IMR-90 (cell line): ENCODE measurements around the gene FNBP1L. TPM values are rescaled to one million over a fixed set of nuclear protein-coding genes. Genes with fewer than 3 reads are reported as not detected.

ENCODE experiments used
- ATAC-seq: fragments of 200-7000 bp; cut with Tn5 transposase; 2 replicates; pipeline ENCODE4 v1.9.1; 2020; ENCODE audit warnings: low read depth, mild to moderate bottlenecking, moderate library complexity
- BruUV-seq: library from RNA; stranded (reverse); fragments of 400-500 nt; replicated peaks from 2 replicates; lab custom pipeline; 2021; lab: Mats Ljungman, UMichigan
- CTCF ChIA-PET: fragments of 300-600 bp; formaldehyde crosslinking; extraction: SDS; loops from one replicate; lab custom pipeline; 2021; ENCODE audit warnings: antibody characterized with exemption; lab: Yijun Ruan, JAX
- POLR2A ChIA-PET: fragments of 300-600 bp; sonication (Branson Sonifier 250); formaldehyde crosslinking; loops from one replicate; lab custom pipeline; 2022; ENCODE audit warnings: antibody characterized with exemption; ENCODE audit not compliant: unreplicated experiment; lab: Charles Lee
- DNase-seq: peaks from one replicate; pipeline ENCODE4 v3.0.0; 2013
- H2AFZ ChIP-seq: replicated peaks from 2 replicates; pipeline ENCODE3; 2013; ENCODE audit warnings: low read length, mild to moderate bottlenecking; ENCODE audit not compliant: poor library complexity
- H2AK5ac ChIP-seq: 2 replicates; pipeline ENCODE4 v1.6.1; 2013; ENCODE audit warnings: low read depth, low read length, inconsistent platforms
- H2AK9ac ChIP-seq: replicated peaks from 2 replicates; pipeline ENCODE3; 2013; ENCODE audit warnings: mild to moderate bottlenecking, low read depth, low read length, moderate library complexity; ENCODE audit not compliant: poor library complexity
- H2BK120ac ChIP-seq: 2 replicates; pipeline ENCODE4 v1.6.1; 2013; ENCODE audit warnings: low read depth, low read length, inconsistent platforms
- H2BK15ac ChIP-seq: 3 replicates; pipeline ENCODE4 v1.6.1; 2013; ENCODE audit warnings: low read depth, low read length, inconsistent platforms
- H2BK20ac ChIP-seq: 2 replicates; pipeline ENCODE4 v1.6.1; 2013; ENCODE audit warnings: low read depth, mild to moderate bottlenecking, inconsistent platforms, low read length, moderate library complexity
- H2BK5ac ChIP-seq: 2 replicates; pipeline ENCODE4 v1.6.1; 2013; ENCODE audit warnings: mild to moderate bottlenecking, low read depth, low read length, inconsistent platforms; ENCODE audit not compliant: poor library complexity, severe bottlenecking
- H3K14ac ChIP-seq: replicated peaks from 2 replicates; pipeline ENCODE4 v1.6.1; 2013; ENCODE audit warnings: low read depth, low read length, inconsistent platforms
- H3K18ac ChIP-seq: 2 replicates; pipeline ENCODE4 v1.6.1; 2013; ENCODE audit warnings: low read depth, low read length, control low read depth
- H3K23ac ChIP-seq: 2 replicates; pipeline ENCODE4 v1.6.1; 2013; ENCODE audit warnings: low read depth, low read length, inconsistent platforms
- H3K27ac ChIP-seq: 2 replicates; pipeline ENCODE4 v1.5.1; 2013; ENCODE audit warnings: mild to moderate bottlenecking, control low read depth, low read length; ENCODE audit not compliant: insufficient read depth
- H3K27me3 ChIP-seq: 2 replicates; pipeline ENCODE4 v1.6.1; 2013; ENCODE audit warnings: low read length; ENCODE audit not compliant: control insufficient read depth, insufficient read depth
- H3K36me3 ChIP-seq: 2 replicates; pipeline ENCODE4 v1.6.1; 2013; ENCODE audit warnings: low read length, mixed read lengths; ENCODE audit not compliant: control insufficient read depth, insufficient read depth
- H3K4ac ChIP-seq: 2 replicates; pipeline ENCODE4 v1.6.1; 2013; ENCODE audit warnings: low read depth, low read length, inconsistent platforms
- H3K4me1 ChIP-seq: 2 replicates; pipeline ENCODE4 v1.6.1; 2013; ENCODE audit warnings: low read length, mixed read lengths; ENCODE audit not compliant: control insufficient read depth, insufficient read depth
- H3K4me2 ChIP-seq: 2 replicates; pipeline ENCODE4 v1.6.1; 2013; ENCODE audit warnings: low read depth, mild to moderate bottlenecking, control low read depth, low read length, moderate library complexity
- H3K4me3 ChIP-seq: 2 replicates; pipeline ENCODE4 v1.5.1; 2013; ENCODE audit warnings: low read depth, mild to moderate bottlenecking, control low read depth, low read length, moderate library complexity; ENCODE audit not compliant: insufficient read depth
- H3K56ac ChIP-seq: 2 replicates; pipeline ENCODE4 v1.6.1; 2013; ENCODE audit warnings: low read length, inconsistent platforms; ENCODE audit not compliant: insufficient read depth; ENCODE audit errors: extremely low read depth
- H3K79me1 ChIP-seq, 2 experiments: 2 replicates each; pipeline ENCODE4 v1.6.1; 2013; ENCODE audit warnings: low read length in 2 of 2, inconsistent platforms in 1 of 2, low read depth in 1 of 2
- H3K9ac ChIP-seq: 2 replicates; pipeline ENCODE4 v1.6.1; 2013; ENCODE audit warnings: low read depth, low read length, control low read depth
- H3K9me1 ChIP-seq: 2 replicates; pipeline ENCODE4 v1.6.1; 2013; ENCODE audit warnings: low read length, inconsistent platforms; ENCODE audit not compliant: insufficient read depth
- H3K9me3 ChIP-seq: 2 replicates; pipeline ENCODE4 v1.6.1; 2013; ENCODE audit warnings: low read length; ENCODE audit not compliant: control insufficient read depth, insufficient read depth
- H4K20me1 ChIP-seq: 2 replicates; pipeline ENCODE4 v1.6.1; 2013; ENCODE audit warnings: low read length, inconsistent platforms; ENCODE audit not compliant: insufficient read depth
- H4K5ac ChIP-seq: 2 replicates; pipeline ENCODE4 v1.6.1; 2013; ENCODE audit warnings: mild to moderate bottlenecking, low read depth, low read length, control low read depth
- H4K8ac ChIP-seq, 2 experiments: 2 replicates each; pipeline ENCODE4 v1.6.1; 2013; ENCODE audit warnings: low read depth in 2 of 2, low read length in 2 of 2, control low read depth in 1 of 2, inconsistent platforms in 1 of 2
- H4K91ac ChIP-seq: 2 replicates; pipeline ENCODE4 v1.6.1; 2013; ENCODE audit warnings: low read depth, low read length, inconsistent platforms; ENCODE audit not compliant: insufficient read depth
- BHLHE40 ChIP-seq: fragments of 150-350 bp; IDR thresholded peaks from 2 replicates; pipeline ENCODE4 v1.6.1; 2016; ENCODE audit warnings: mild to moderate bottlenecking, low read depth, low read length
- CEBPB ChIP-seq: IDR thresholded peaks from 2 replicates; pipeline ENCODE4 v1.6.1; 2012; ENCODE audit warnings: low read depth, low read length, improper control_type of control experiment
- CHD1 ChIP-seq: IDR thresholded peaks from 2 replicates; pipeline ENCODE4 v1.6.1; 2012; ENCODE audit warnings: low read depth, low read length, improper control_type of control experiment
- MAFK ChIP-seq: IDR thresholded peaks from 2 replicates; pipeline ENCODE4 v1.6.1; 2012; ENCODE audit warnings: low read depth, low read length, improper control_type of control experiment
- MAZ ChIP-seq: IDR thresholded peaks from 2 replicates; pipeline ENCODE4 v1.6.1; 2012; ENCODE audit warnings: low read depth, mild to moderate bottlenecking, low read length, improper control_type of control experiment, moderate library complexity, borderline replicate concordance
- MXI1 ChIP-seq: IDR thresholded peaks from 2 replicates; pipeline ENCODE4 v1.6.1; 2012; ENCODE audit warnings: low read depth, mild to moderate bottlenecking, low read length, moderate library complexity, borderline replicate concordance
- NFE2L2 ChIP-seq: fragments of 150-350 bp; IDR thresholded peaks from 2 replicates; pipeline ENCODE4 v1.6.1; 2016; ENCODE audit warnings: low read depth, mild to moderate bottlenecking, low read length
- RAD21 ChIP-seq: IDR thresholded peaks from 2 replicates; pipeline ENCODE4 v1.6.1; 2012; ENCODE audit warnings: low read length, improper control_type of control experiment
- RCOR1 ChIP-seq: IDR thresholded peaks from 2 replicates; pipeline ENCODE4 v1.6.1; 2012; ENCODE audit warnings: mild to moderate bottlenecking, low read length, improper control_type of control experiment; ENCODE audit not compliant: insufficient replicate concordance
- RFX5 ChIP-seq: IDR thresholded peaks from 2 replicates; pipeline ENCODE4 v1.8.0; 2012; ENCODE audit warnings: low read depth, mild to moderate bottlenecking, low read length, moderate library complexity
- WGBS, 2 experiments: methylation state at CpG; one replicate each; pipeline versions ENCODE4 v1.1.5 to v1.1.7; 2013; ENCODE audit warnings: missing lambda C conversion rate in 2 of 2; ENCODE audit not compliant: insufficient read length in 1 of 2; ENCODE audit errors: extremely low coverage in 2 of 2; 5-methylcytosine and 5-hydroxymethylcytosine counted together
- dilution Hi-C: fragments of 300-500 bp; cut with HindIII; formaldehyde crosslinking; loops from one replicate; pipeline ENCODE4 v1.14.3; 2018; ENCODE audit warnings: low sequenced_read_pairs; ENCODE audit not compliant: unreplicated experiment
- in situ Hi-C: fragments of 300-500 bp; cut with MboI; formaldehyde crosslinking; loops from 3 replicates; pipeline ENCODE4 v1.14.3; 2019; ENCODE audit warnings: low sequenced_read_pairs, inconsistent platforms, mixed read lengths
- intact Hi-C: fragments of 100-400 bp; cut with micrococcal nuclease; formaldehyde crosslinking; loops from 2 replicates; pipeline ENCODE4 v1.10.0; 2022
- polyA plus RNA-seq, 3 experiments: library from polyadenylated mRNA; depleted of rRNA; stranded (reverse); fragments of >200 nt; gene quantifications; 2 replicates each; pipeline ENCODE4 v1.2.3, GENCODE V29; 2012; ENCODE audit warnings: low replicate concordance in 1 of 3
- total RNA-seq: library from RNA; depleted of rRNA; stranded (reverse); fragments of >200 nt; gene quantifications from 2 replicates; pipeline ENCODE4 v1.2.3, GENCODE V29; 2012
- TF ChIP-seq, protein P1 (sequence below): fragments of 150-350 bp; IDR thresholded peaks from 2 replicates; pipeline ENCODE4 v1.6.1; 2016; ENCODE audit warnings: low read depth, mild to moderate bottlenecking, low read length, moderate library complexity, borderline replicate concordance

Gene FNBP1L
- total and polyA plus RNA-seq, 2 of the 4 experiments (the other 2 are of a cell fraction): 9.3 to 15.2 TPM

DNA sequence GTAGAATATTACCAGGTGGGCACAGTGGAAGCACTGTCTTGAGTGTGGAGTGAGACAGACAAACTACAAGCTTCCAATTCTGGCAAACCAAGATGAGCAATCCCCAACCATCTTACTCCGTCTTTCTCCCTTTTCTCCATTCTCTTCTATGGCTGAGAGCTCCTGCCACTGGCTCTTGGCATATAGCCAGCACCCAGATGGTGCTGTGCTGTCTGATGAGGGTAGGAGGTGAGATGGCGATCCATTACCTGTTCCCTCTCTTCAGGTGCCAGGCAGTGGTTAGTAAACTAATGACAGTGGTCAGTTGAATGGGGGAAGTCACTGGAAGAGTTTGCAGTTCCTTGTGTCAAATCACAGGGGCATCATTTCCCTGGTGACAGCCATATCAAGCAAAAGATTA is 108.4 kb downstream of the FNBP1L start:
- Histone ChIP-seq H2BK5ac (no peak overlapping the region), H3K79me1 (peaks cover 0 to 1% of the 10 kb centered on the region in 2 experiments; a peak in 2 of 4 replicates), H2BK120ac (no peak overlapping the region), H4K91ac (no peak overlapping the region), H2AK5ac (no peak overlapping the region), H3K4me3 (no peak overlapping the region), H3K4ac (no peak overlapping the region), H3K56ac (no peak overlapping the region), H3K23ac (no peak overlapping the region), H2BK20ac (no peak overlapping the region), H3K9me3 (no peaks in the 10 kb centered on the region), H4K5ac (no peak overlapping the region), H2AK9ac (no peak overlapping the region), H4K20me1 (peaks cover 8% of the 10 kb centered on the region), H3K18ac (no peak overlapping the region), H3K4me2 (no peak overlapping the region), H3K9me1 (no peaks in the 10 kb centered on the region; the same call in none of the 2 replicates), H2BK15ac (no peak overlapping the region), H4K8ac (no peak overlapping the region), H3K14ac (no peak overlapping the region), H3K27me3 (no peaks in the 10 kb centered on the region), H2AFZ (no peak overlapping the region), H3K9ac (no peak overlapping the region), H3K4me1 (peaks cover 5% of the 10 kb centered on the region), H3K36me3 (peaks cover 13% of the 10 kb centered on the region), H3K27ac (no peak overlapping the region)
- WGBS, 2 experiments: no CpG with 5 or more reads among the region's 2 CpGs
- dilution Hi-C loops: no loop called here
- ATAC-seq (no peak), DNase-seq (no peak)
- POLR2A ChIA-PET: no interaction called here
- CTCF ChIA-PET: no interaction called here
- in situ Hi-C loops: loop anchor here (25.0 kb wide), 1 partner anchor 94 kb away; no protein-coding TSS in a partner anchor
- TF ChIP-seq MAZ (no peak), CHD1 (no peak), MXI1 (no peak), MAFK (no peak), BHLHE40 (no peak), RAD21 (no peak), RFX5 (no peak), RCOR1 (no peak), NFE2L2 (no peak), CEBPB (no peak)
- TF ChIP-seq, protein P1, sequence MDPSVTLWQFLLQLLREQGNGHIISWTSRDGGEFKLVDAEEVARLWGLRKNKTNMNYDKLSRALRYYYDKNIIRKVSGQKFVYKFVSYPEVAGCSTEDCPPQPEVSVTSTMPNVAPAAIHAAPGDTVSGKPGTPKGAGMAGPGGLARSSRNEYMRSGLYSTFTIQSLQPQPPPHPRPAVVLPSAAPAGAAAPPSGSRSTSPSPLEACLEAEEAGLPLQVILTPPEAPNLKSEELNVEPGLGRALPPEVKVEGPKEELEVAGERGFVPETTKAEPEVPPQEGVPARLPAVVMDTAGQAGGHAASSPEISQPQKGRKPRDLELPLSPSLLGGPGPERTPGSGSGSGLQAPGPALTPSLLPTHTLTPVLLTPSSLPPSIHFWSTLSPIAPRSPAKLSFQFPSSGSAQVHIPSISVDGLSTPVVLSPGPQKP: no peak
- BruUV-seq: no TSS peak
- intact Hi-C loops: no loop called here
